A549 (cell line): ENCODE results near the gene HOXD9. TPM values are rescaled to one million over a fixed set of nuclear protein-coding genes. Genes with fewer than 3 reads are reported as not detected.

Experiments used
- ATAC-seq, 2 experiments: fragments of 200-7000 bp in 1 of 2; fragments of >200 bp in 1 of 2; cut with Nextera tagmentation in 1 of 2; cut with Tn5 transposase in 1 of 2; 3 replicates each; pipeline versions ENCODE4 v1.8.0 to v1.9.1; 2018 to 2020; ENCODE audit warnings: mild to moderate bottlenecking in 1 of 2, moderate library complexity in 1 of 2
- CTCF ChIA-PET: fragments of 300-600 bp; sonication (Branson Sonifier 250); formaldehyde crosslinking; extraction: SDS; loops from one replicate; lab custom pipeline; 2021; ENCODE audit warnings: antibody characterized with exemption, inconsistent platforms; lab: Yijun Ruan, JAX
- POLR2A ChIA-PET: fragments of 350-600 bp; formaldehyde crosslinking; extraction: SDS; loops from one replicate; lab custom pipeline; 2021; ENCODE audit warnings: antibody characterized with exemption, inconsistent platforms; lab: Yijun Ruan, JAX
- DNase-seq, 2 experiments: peaks; one replicate each; pipeline versions ENCODE4 v3.0.0 to v3.0.0-alpha.2; 2011 to 2016; ENCODE audit warnings: low read depth in 1 of 2, low spot score in 1 of 2
- FAIRE-seq: peaks from 2 replicates; lab custom pipeline; 2011; peaks lifted over from hg19 to GRCh38; lab: Jason Lieb, UNC
- H3K27ac ChIP-seq, 2 experiments: fragments of >200 bp; sonication (Bioruptor Twin); formaldehyde crosslinking; 3 replicates each; pipeline ENCODE4 v1.5.1; 2016 to 2017
- H3K4me1 ChIP-seq: fragments of >200 bp; sonication (Bioruptor Twin); formaldehyde crosslinking; 3 replicates; pipeline ENCODE4 v1.6.1; 2016
- H3K4me2 ChIP-seq: fragments of >200 bp; sonication (Bioruptor Twin); formaldehyde crosslinking; 3 replicates; pipeline ENCODE4 v1.6.1; 2016
- H3K4me3 ChIP-seq: fragments of >200 bp; sonication (Bioruptor Twin); formaldehyde crosslinking; 3 replicates; pipeline ENCODE4 v1.5.1; 2016
- H3K9me3 ChIP-seq: fragments of >200 bp; sonication (Bioruptor Twin); formaldehyde crosslinking; 3 replicates; pipeline ENCODE4 v1.6.1; 2016
- CEBPB ChIP-seq, 2 experiments: fragments of >200 bp in 1 of 2; sonication (Bioruptor Twin) in 1 of 2; formaldehyde crosslinking in 1 of 2; IDR thresholded peaks; 2 replicates each; pipeline ENCODE4 v1.6.1; 2012 to 2016
- CHD4 ChIP-seq: fragments of 200-600 bp; sonication (generic); IDR thresholded peaks from 2 replicates; pipeline ENCODE4 v1.6.1; 2016; ENCODE audit warnings: antibody characterized with exemption, mild to moderate bottlenecking, borderline replicate concordance
- EHF ChIP-seq: fragments of 250-450 bp; sonication (Bioruptor Pico); IDR thresholded peaks from 2 replicates; pipeline ENCODE4 v1.5.0; 2020; ENCODE audit warnings: mild to moderate bottlenecking
- ESRRA ChIP-seq: fragments of 150-350 bp; IDR thresholded peaks from 2 replicates; pipeline ENCODE4 v1.6.1; 2014; ENCODE audit warnings: mild to moderate bottlenecking, low read length, borderline replicate concordance
- FOSB ChIP-seq: fragments of 250-450 bp; sonication (Bioruptor Pico); IDR thresholded peaks from 2 replicates; pipeline ENCODE4 v1.5.0; 2020; ENCODE audit warnings: mild to moderate bottlenecking, moderate library complexity
- FOXS1 ChIP-seq: fragments of 250-450 bp; sonication (Bioruptor Pico); IDR thresholded peaks from 2 replicates; pipeline ENCODE4 v1.5.0; 2020; ENCODE audit warnings: mild to moderate bottlenecking, moderate library complexity
- HEYL ChIP-seq: fragments of 250-450 bp; sonication (Bioruptor Pico); IDR thresholded peaks from 2 replicates; pipeline ENCODE4 v1.8.0; 2021; ENCODE audit warnings: mild to moderate bottlenecking, moderate library complexity
- JUNB ChIP-seq: fragments of >200 bp; sonication (Bioruptor Twin); formaldehyde crosslinking; IDR thresholded peaks from 2 replicates; pipeline ENCODE4 v1.6.1; 2016
- KDM5A ChIP-seq: fragments of 200-600 bp; sonication (generic); IDR thresholded peaks from 2 replicates; pipeline ENCODE4 v1.6.1; 2016; ENCODE audit warnings: antibody characterized with exemption, mild to moderate bottlenecking
- MAZ ChIP-seq: fragments of 150-350 bp; IDR thresholded peaks from 2 replicates; pipeline ENCODE4 v1.6.1; 2014; ENCODE audit warnings: antibody characterized with exemption, low read depth, low read length, borderline replicate concordance
- NFE2L2 ChIP-seq: fragments of 150-350 bp; conservative IDR thresholded peaks from 2 replicates; pipeline ENCODE4 v1.6.1; 2014; ENCODE audit warnings: low read length
- PHF8 ChIP-seq: fragments of 200-600 bp; sonication (generic); IDR thresholded peaks from 2 replicates; pipeline ENCODE4 v1.6.1; 2016; ENCODE audit warnings: low read depth, mild to moderate bottlenecking, antibody characterized with exemption, moderate library complexity, borderline replicate concordance
- SREBF2 ChIP-seq: fragments of 450-650 bp; IDR thresholded peaks from 2 replicates; pipeline ENCODE4 v1.6.1; 2014; ENCODE audit warnings: mild to moderate bottlenecking, moderate library complexity
- ZFP36 ChIP-seq: fragments of 450-650 bp; IDR thresholded peaks from 2 replicates; pipeline ENCODE4 v1.6.1; 2014; ENCODE audit warnings: borderline replicate concordance; ENCODE audit not compliant: partially characterized antibody
- ZNF302 ChIP-seq: fragments of 250-450 bp; sonication (Bioruptor Pico); IDR thresholded peaks from 2 replicates; pipeline ENCODE4 v1.9.0; 2021; ENCODE audit warnings: inconsistent platforms, mild to moderate bottlenecking, moderate library complexity
- WGBS: methylation state at CpG from one replicate; pipeline ENCODE4 v1.1.6; 2017; ENCODE audit errors: missing lambda C conversion rate; 5-methylcytosine and 5-hydroxymethylcytosine counted together
- polyA plus RNA-seq, 4 experiments: library from polyadenylated mRNA; depleted of rRNA in 3 of 4; stranded (reverse); fragments of >200 nt; fragmentation: RNase III in 1 of 4; extraction: RNeasy Plus Mini Kit Qiagen cat#74134 plus additional on column Dnase treatment in 1 of 4; gene quantifications; 2 replicates in 3 of 4; 3 replicates in 1 of 4; pipeline ENCODE4 v1.2.3, GENCODE V29; 2011 to 2017
- TF ChIP-seq, protein P1 (sequence below): IDR thresholded peaks from 2 replicates; pipeline ENCODE4 v1.6.1; 2012
- TF ChIP-seq, protein P2 (sequence below): IDR thresholded peaks from 2 replicates; pipeline ENCODE4 v1.6.1; 2012

HOXD9 gene
- polyA plus RNA-seq, 2 of the 4 experiments (the other 2 are of a cell fraction), result 0.45 to 1.0 TPM

DNA sequence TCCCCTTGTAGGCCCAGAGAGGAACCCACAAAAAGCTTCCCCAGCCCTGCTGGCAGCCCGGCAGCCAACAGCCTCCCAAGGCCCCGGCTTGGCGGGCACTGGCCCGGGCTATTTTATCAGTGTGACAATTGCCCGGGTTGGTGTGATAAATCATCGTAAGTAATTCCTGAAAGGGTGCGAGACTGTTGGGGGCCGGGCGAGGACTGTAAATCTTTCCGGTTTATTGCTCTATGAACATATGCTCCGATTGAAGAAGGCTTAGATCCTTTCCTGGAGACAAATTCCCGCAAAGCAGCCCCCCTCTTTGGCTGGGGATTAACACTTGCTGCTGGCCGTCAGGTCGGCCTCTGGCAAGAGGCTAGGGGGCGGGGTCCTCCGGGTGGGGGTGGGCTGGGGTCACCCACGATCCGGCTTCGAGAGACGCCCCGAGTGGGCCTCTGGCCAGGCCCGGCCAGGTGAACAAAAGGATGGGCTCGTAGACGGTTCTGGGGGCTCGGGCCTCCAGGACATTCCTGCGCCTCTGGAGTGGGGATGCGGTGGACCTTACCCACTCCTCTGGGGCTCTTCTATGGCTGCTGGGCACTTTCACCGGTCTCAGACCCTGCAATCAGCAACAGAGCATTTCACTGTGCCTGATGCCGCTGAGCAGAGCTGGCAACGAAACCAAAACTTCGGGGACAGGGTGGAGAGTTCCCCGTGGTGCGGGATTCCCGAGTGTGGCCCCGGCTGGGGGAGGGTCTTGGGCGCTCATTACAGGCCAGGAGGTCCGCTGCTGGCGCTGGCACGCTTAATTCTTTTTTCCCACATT lies 36.5 kb downstream of the HOXD9 start:
- DNase-seq (no peak), ATAC-seq (no peak), FAIRE-seq (no peak)
- whole genome bisulfite sequencing, result 74% methylated on average over 23 of the region's 39 CpGs
- TF ChIP-seq, protein P1, sequence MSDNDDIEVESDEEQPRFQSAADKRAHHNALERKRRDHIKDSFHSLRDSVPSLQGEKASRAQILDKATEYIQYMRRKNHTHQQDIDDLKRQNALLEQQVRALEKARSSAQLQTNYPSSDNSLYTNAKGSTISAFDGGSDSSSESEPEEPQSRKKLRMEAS, result no peak
- TF ChIP-seq CHD4 (no peak), ESRRA (no peak), HEYL (CRISPR knock-in tag) (no peak), KDM5A (no peak), SREBF2 (no peak), FOSB (CRISPR knock-in tag) (no peak), NFE2L2 (no peak), EHF (CRISPR knock-in tag) (no peak), ZFP36 (no peak), FOXS1 (no peak), CEBPB (IDR thresholded peaks at IDR 0.05) (no peak)
- Histone ChIP-seq H3K4me2 (no peak overlapping the region), H3K4me3 (no peak overlapping the region), H3K9me3 (no peaks in the 10 kb centered on the region), H3K4me1 (no peaks in the 10 kb centered on the region), H3K27ac (no peak overlapping the region)
- ChIA-PET POLR2A (no interaction called here), CTCF (no interaction called here)

DNA sequence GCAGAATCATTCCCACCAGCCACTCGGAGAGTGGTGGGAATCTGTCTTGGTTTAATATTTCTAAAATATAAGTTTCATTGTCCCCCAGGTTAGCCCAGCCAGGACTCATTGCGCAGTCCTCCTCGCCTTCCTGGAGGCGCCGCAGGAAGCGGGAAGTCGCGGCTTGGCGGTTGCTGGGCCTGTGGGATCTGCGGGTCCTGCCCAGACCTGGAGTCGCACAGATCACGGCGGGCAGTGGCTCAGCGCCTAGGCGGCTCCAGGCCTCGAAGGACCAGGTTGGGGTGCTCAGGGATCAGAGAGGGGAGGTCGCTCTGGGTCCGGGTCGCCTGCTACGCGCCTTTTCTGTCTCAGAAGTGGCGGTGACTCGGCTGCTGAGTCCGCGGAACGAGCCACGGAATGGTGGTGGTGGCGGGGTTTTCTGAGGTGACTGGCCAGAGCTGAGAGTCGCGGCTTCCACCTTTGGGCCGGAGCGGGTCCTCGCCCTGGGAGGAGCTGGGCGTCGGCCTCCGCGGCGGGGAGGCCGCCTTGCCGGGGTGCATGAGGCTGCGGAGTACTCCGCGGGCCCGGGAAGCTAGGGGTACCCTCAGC lies 37.2 kb downstream of the HOXD9 start:
- H3K4me3 ChIP-seq, result no peak overlapping the region
- ATAC-seq (no peak), FAIRE-seq (no peak), DNase-seq (no peak)
- no peaks in the 10 kb centered on the region for H3K9me3 ChIP-seq
- ChIA-PET POLR2A (no interaction called here), CTCF (interaction anchor here (1.4 to 1.5 kb wide), 3 partner anchors 19 to 295 kb away, joined by 3 to 7 read pairs (median 3); no protein-coding TSS in a partner anchor)
- H3K4me1 ChIP-seq, result no peaks in the 10 kb centered on the region
- no peak overlapping the region for H3K27ac ChIP-seq
- no peak overlapping the region for H3K4me2 ChIP-seq
- 86% methylated on average over 37 of the region's 44 CpGs for WGBS
- no peak for TF ChIP-seq ZFP36
- TF ChIP-seq, protein P2, sequence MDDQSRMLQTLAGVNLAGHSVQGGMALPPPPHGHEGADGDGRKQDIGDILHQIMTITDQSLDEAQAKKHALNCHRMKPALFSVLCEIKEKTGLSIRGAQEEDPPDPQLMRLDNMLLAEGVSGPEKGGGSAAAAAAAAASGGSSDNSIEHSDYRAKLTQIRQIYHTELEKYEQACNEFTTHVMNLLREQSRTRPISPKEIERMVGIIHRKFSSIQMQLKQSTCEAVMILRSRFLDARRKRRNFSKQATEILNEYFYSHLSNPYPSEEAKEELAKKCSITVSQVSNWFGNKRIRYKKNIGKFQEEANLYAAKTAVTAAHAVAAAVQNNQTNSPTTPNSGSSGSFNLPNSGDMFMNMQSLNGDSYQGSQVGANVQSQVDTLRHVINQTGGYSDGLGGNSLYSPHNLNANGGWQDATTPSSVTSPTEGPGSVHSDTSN, result no peak
- no peak for TF ChIP-seq ESRRA
- no peak for TF ChIP-seq PHF8
- TF ChIP-seq ZNF302 (CRISPR knock-in tag), result no peak

DNA sequence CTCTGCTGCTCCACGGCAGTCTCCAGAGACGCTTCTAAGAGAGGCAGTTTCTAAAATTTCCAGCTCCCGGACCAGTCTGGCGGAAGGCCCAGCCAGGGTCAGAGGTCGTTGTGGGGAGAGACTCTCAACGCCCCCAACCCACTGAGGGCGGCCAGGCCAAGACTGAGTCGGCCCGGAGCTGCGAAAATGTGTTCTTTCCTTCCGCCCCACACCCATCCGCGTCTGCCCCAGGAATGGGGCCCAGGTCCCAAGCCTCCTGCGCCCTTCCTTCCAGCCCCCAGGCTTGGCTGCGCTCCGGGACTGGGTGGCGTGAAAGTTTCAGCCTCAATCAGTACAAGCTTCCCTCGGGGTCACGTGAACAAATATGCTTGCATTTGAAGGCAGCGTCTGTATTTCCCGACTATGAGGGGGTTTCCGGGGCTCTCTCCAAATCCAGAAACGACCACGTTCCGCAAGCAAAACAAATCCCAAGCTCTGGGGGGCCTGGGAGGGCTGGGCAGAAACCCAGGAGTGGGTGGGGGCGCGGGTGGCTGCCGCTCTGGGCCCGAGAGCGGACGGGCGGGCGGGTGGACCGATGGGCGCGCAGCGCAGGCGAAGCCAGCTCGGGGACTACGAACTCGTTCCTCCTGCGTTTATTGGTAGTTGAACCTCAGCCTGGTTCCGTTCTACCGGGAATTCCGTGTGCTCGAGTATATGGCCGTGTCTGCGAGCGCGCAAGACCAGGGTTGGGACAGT lies 37.9 kb downstream of the HOXD9 start:
- Histone ChIP-seq H3K4me3 (no peak overlapping the region), H3K4me1 (no peaks in the 10 kb centered on the region), H3K9me3 (no peaks in the 10 kb centered on the region), H3K4me2 (no peak overlapping the region), H3K27ac (no peak overlapping the region)
- CTCF ChIA-PET, result interaction anchor here (1.4 to 2.9 kb wide), 5 partner anchors 17 to 491 kb away, joined by 3 to 15 read pairs (median 4); no protein-coding TSS in a partner anchor
- no peak for DNase-seq
- no peak for ATAC-seq
- no peak for TF ChIP-seq JUNB
- no peak for TF ChIP-seq MAZ
- FAIRE-seq, result no peak
- POLR2A ChIA-PET, result no interaction called here
- WGBS, result 84% methylated on average over 40 of the region's 50 CpGs
